OCI-LY7 (cell line): ENCODE data around the gene NPY.

Source experiments
- CTCF ChIP-seq: fragments of 200-600 bp; sonication (generic); conservative IDR thresholded peaks from 2 replicates; pipeline ENCODE4 v1.5.1; 2014; ENCODE audit warnings: mild to moderate bottlenecking, antibody characterized with exemption, low read length, moderate library complexity, mixed read lengths
- EZH2phosphoT487 ChIP-seq: fragments of 200-600 bp; sonication (generic); IDR thresholded peaks from 2 replicates; pipeline ENCODE4 v1.6.1; 2018; ENCODE audit warnings: low read depth, borderline replicate concordance, mild to moderate bottlenecking, mixed run types, antibody characterized with exemption, low read length, moderate library complexity, mixed read lengths

- TF ChIP-seq CTCF = no peak
- no peak for TF ChIP-seq EZH2phosphoT487
Measured at GRCh38 chr7:24241206-24241605, 42.8 kb upstream of the NPY start.
